Activated CD4-positive, alpha-beta T cell treated with anti-CD3 and anti-CD28 coated beads, Interleukin-2, amount 10 ng/mL, durations not matched to agents 24 days and 14 days (primary cell): ENCODE data around the gene OR10Z1. TPM values are rescaled to one million over a fixed set of nuclear protein-coding genes. Genes with fewer than 3 reads are reported as not detected.

ENCODE experiments used
- DNase-seq: peaks from one replicate; pipeline ENCODE4 v3.0.0; 2022
- H3K27ac Mint-ChIP-seq: one replicate; pipeline ENCODE4 v1.8.0; 2022; ENCODE audit warnings: mild to moderate bottlenecking, mixed read lengths
- H3K27me3 Mint-ChIP-seq: one replicate; pipeline ENCODE4 v1.8.0; 2022; ENCODE audit warnings: mixed read lengths
- H3K36me3 Mint-ChIP-seq: one replicate; pipeline ENCODE4 v1.8.0; 2022; ENCODE audit warnings: low read depth, mild to moderate bottlenecking, mixed read lengths
- H3K4me1 Mint-ChIP-seq: one replicate; pipeline ENCODE4 v1.8.0; 2021; ENCODE audit warnings: mixed read lengths
- H3K4me3 Mint-ChIP-seq: one replicate; pipeline ENCODE4 v1.8.0; 2022; ENCODE audit warnings: mild to moderate bottlenecking, moderate library complexity, mixed read lengths
- H3K9me3 Mint-ChIP-seq: one replicate; pipeline ENCODE4 v1.8.0; 2021; ENCODE audit warnings: mixed read lengths
- intact Hi-C: fragments of 100-400 bp; cut with micrococcal nuclease; formaldehyde crosslinking; loops from one replicate; pipeline ENCODE4 v1.15.1; 2023
- total RNA-seq: library from RNA; stranded (reverse); gene quantifications from 2 replicates; pipeline ENCODE4 v1.2.3, GENCODE V29; 2022

Gene OR10Z1
- total RNA-seq, 1 donor from 2014 or later: not detected

DNA sequence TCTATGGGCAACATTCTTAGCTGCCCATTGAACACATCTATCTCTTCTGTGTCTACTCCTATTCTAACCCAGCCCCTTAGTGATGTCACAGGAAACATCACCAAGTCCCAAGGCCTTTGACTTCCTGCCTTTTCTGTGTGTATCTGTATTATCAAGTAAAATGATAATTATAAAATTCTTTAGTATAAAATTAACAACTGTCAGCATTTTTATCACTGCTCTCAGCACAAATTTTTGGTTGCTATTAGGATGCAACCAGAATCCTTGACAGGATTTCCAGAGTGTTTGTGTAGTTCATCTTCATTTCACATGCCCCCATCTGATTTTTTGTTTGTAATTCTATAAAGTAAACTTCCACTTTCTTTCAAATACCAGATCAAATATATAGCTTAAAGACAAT is 33.8 kb downstream of the OR10Z1 start:
- Mint-ChIP-seq H3K9me3 (no peaks in the 10 kb centered on the region), H3K27me3 (no peaks in the 10 kb centered on the region), H3K4me1 (no peaks in the 10 kb centered on the region), H3K27ac (no peak overlapping the region), H3K36me3 (no peaks in the 10 kb centered on the region), H3K4me3 (no peak overlapping the region)
- no peak for DNase-seq
- intact Hi-C loops: no loop called here

DNA sequence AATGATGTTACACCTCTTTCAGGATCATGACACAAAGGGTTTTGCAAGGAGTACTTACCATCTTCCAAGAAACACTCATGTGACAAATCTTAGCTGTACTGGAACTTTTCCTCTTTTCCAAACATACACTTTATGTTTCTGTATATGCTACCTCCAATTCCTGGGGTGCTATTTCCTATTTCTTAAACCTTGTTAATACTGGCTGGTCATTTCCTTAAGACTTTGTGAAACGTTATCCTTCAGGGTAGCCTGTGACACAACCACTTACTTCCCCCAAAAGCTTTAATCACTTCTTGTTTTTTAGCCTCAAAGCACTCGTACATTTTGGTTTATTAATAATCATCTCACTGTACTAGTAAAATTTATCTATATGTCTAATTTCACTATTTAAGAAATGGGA is 39.4 kb downstream of the OR10Z1 start:
- H3K27ac Mint-ChIP-seq: no peak overlapping the region
- H3K4me3 Mint-ChIP-seq: no peak overlapping the region
- DNase-seq: no peak
- H3K9me3 Mint-ChIP-seq: no peaks in the 10 kb centered on the region
- intact Hi-C loops: no loop called here
- H3K27me3 Mint-ChIP-seq: no peaks in the 10 kb centered on the region
- H3K36me3 Mint-ChIP-seq: no peaks in the 10 kb centered on the region
- H3K4me1 Mint-ChIP-seq: peaks cover 10% of the 10 kb centered on the region

DNA sequence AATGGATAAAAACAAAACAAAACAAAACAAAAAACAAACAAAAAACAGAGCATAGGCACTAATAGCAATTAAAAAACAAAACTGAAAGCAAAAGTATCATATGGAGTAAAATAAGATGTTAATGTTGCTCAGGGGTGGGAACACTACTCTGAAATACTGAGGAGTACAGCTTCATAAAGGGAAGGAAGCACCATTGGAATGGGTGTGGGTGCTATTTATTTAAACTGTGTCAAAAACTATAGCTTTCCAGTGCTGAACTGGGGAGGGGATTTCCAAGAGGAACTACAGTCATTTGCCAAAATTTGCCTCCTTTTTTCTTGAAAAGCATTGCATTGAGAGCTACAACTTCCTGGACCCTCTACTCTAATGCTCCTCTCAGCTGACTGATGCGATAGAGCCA is 41.4 kb downstream of the OR10Z1 start:
- Mint-ChIP-seq H3K9me3 (no peaks in the 10 kb centered on the region), H3K4me3 (no peak overlapping the region), H3K27ac (no peak overlapping the region), H3K27me3 (no peaks in the 10 kb centered on the region), H3K4me1 (peaks cover 10% of the 10 kb centered on the region), H3K36me3 (no peaks in the 10 kb centered on the region)
- DNase-seq: no peak
- intact Hi-C loops: no loop called here

DNA sequence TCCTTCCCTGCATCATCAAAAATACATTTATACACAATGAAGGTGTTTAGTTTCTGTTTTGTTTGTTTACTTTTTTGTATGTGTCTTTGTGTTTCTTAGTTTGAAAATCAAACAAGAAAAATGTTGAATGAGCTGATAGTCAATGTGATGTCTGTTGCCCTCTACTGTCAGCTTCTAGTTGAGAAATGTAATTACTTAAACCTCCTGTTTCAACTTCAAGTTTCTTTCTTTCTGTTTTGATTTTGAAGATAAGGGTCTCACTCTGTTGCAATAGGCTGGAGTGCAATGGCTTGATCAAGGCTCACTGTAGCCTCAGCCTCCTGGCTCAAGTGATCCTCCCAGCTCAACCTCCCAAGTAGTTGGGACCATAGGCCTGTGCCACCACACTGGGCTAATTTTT is 44.0 kb downstream of the OR10Z1 start:
- H3K4me3 Mint-ChIP-seq: no peak overlapping the region
- H3K27ac Mint-ChIP-seq: no peak overlapping the region
- no peak for DNase-seq
- peaks cover 2% of the 10 kb centered on the region for H3K27me3 Mint-ChIP-seq
- intact Hi-C loops: no loop called here
- H3K36me3 Mint-ChIP-seq: no peaks in the 10 kb centered on the region
- H3K4me1 Mint-ChIP-seq: peaks cover 13% of the 10 kb centered on the region
- H3K9me3 Mint-ChIP-seq: no peaks in the 10 kb centered on the region

DNA sequence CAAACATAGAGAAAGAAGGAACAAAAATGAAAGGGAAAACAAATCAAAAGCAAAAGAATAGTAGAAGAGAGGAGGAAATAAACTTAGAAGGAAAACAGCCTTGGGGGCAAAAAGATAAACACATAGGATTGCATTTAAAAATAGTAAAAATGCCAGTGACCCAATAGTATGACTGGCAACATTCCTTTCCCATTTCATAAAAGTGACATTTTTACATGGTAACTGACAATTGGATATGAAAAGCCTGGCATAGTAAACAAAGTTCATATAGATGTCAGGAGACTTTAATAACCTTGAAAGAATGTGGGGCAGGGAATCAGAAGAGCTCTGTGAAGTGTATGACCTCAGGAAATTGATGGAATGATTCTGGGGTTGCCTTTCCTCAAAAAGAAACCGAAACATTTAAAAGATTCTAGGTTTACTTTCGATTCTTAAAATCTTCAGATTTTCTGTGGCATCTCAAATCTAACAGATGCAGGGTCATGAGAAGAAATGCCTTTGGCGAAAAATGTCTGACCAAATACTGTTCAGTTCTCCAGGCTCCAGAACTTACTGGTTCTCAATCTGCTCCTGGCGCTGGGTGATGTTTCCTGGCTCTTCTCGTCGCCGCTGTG is 47.8 kb downstream of the OR10Z1 start:
- Mint-ChIP-seq H3K27ac (no peak overlapping the region), H3K4me3 (no peak overlapping the region), H3K4me1 (peaks cover 3% of the 10 kb centered on the region), H3K36me3 (no peaks in the 10 kb centered on the region), H3K27me3 (peaks cover 12% of the 10 kb centered on the region), H3K9me3 (no peaks in the 10 kb centered on the region)
- intact Hi-C loops: no loop called here
- no peak for DNase-seq

DNA sequence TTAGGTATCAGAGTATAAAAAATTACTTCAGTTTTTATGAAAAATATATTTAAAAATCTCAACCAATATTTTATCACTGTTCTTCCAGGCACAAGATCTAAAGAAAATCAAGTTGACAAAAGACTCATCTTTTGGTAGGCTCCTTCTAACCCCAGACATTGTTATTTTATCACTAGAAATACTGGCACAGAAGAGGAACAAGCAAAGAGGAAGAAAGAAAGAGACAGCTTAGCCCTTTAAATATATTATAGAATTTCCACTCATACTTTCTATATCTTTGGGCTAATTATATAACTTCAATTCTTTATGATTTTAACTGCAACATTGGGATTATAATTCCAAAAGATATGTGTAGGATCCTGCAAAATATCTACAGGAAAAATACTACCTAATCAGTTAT is 49.0 kb downstream of the OR10Z1 start:
- Mint-ChIP-seq H3K36me3 (no peaks in the 10 kb centered on the region), H3K27ac (no peak overlapping the region), H3K4me1 (peaks cover 3% of the 10 kb centered on the region), H3K9me3 (no peaks in the 10 kb centered on the region), H3K27me3 (peaks cover 14% of the 10 kb centered on the region), H3K4me3 (no peak overlapping the region)
- DNase-seq: no peak
- intact Hi-C loops: no loop called here

DNA sequence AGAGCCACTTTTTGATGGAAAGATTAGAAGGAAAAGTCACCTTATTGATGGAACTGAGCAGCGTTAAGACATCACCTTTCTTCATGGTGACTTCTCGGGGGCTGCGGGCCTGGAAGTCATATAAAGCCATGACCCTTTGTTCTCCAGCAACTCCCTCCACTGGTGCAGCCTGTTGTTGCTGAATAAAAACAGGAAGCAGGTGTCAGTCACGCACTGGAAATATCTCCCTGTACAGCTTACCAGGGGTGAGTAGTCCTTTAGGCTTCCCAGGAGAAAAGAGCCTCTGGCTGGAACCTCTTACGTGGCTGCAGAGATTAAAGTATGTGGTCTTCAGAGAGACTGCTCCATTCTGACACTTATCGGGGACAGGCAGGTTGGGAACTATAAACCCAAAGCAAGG is 49.5 kb downstream of the OR10Z1 start:
- H3K36me3 Mint-ChIP-seq: no peaks in the 10 kb centered on the region
- no peak for DNase-seq
- H3K4me3 Mint-ChIP-seq: no peak overlapping the region
- peaks cover 14% of the 10 kb centered on the region for H3K27me3 Mint-ChIP-seq
- H3K27ac Mint-ChIP-seq: no peak overlapping the region
- H3K4me1 Mint-ChIP-seq: peaks cover 3% of the 10 kb centered on the region
- H3K9me3 Mint-ChIP-seq: no peaks in the 10 kb centered on the region
- intact Hi-C loops: no loop called here

Other genes starting within 250 kb of the OR10Z1 start
- not detected in 2 replicates for gene OR10T2, start 205.8 kb upstream of the OR10Z1 start, total RNA-seq
- not detected in 2 replicates for gene OR10K2, start 179.0 kb upstream of the OR10Z1 start, total RNA-seq
- not detected in 2 replicates for gene OR10K1, start 143.4 kb upstream of the OR10Z1 start, total RNA-seq
- gene OR10R2, start 133.0 kb upstream of the OR10Z1 start, total RNA-seq: not detected in 2 replicates
- gene OR6Y1, start 50.9 kb upstream of the OR10Z1 start, total RNA-seq: not detected in 2 replicates
- gene OR6P1, start 34.7 kb upstream of the OR10Z1 start, total RNA-seq: not detected in 2 replicates
- not detected in 2 replicates for gene OR10X1, start 25.4 kb upstream of the OR10Z1 start, total RNA-seq
- not detected in 2 replicates for gene SPTA1, start 81.4 kb downstream of the OR10Z1 start, total RNA-seq
- not detected in 2 replicates for gene OR6K2, start 95.4 kb downstream of the OR10Z1 start, total RNA-seq
- not detected in 2 replicates for gene OR6K3, start 115.5 kb downstream of the OR10Z1 start, total RNA-seq
- gene OR6K6, start 149.5 kb downstream of the OR10Z1 start, total RNA-seq: not detected in 2 replicates
- gene OR6N1, start 166.9 kb downstream of the OR10Z1 start, total RNA-seq: not detected in 2 replicates
- gene OR6N2, start 175.9 kb downstream of the OR10Z1 start, total RNA-seq: not detected in 2 replicates
- gene MNDA, start 226.1 kb downstream of the OR10Z1 start, total RNA-seq: not detected in 2 replicates